PC-3 (cell line): Measurements from ENCODE around the gene HAP1. TPM values are rescaled to one million over a fixed set of nuclear protein-coding genes. Genes with fewer than 3 reads are reported as not detected.

Experiments used
- ATAC-seq: fragments of 200-7000 bp; cut with Tn5 transposase; 2 replicates; pipeline ENCODE4 v1.9.1; 2020; ENCODE audit warnings: mild to moderate bottlenecking, moderate library complexity
- BruUV-seq: library from RNA; stranded (reverse); fragments of 400-500 nt; replicated peaks from 2 replicates; lab custom pipeline; 2021; lab: Mats Ljungman, UMichigan
- CTCF ChIA-PET: fragments of 300-600 bp; sonication (Branson Sonifier 250); formaldehyde crosslinking; loops from one replicate; lab custom pipeline; 2022; ENCODE audit warnings: antibody characterized with exemption; lab: Charles Lee
- POLR2A ChIA-PET: fragments of 300-600 bp; sonication (Branson Sonifier 250); formaldehyde crosslinking; loops from one replicate; lab custom pipeline; 2022; ENCODE audit warnings: antibody characterized with exemption; ENCODE audit not compliant: unreplicated experiment; lab: Charles Lee
- DNase-seq: peaks from one replicate; pipeline ENCODE4 v3.0.0-alpha.2; 2015
- H2AFZ ChIP-seq: fragments of 300-600 bp; sonication (generic); 2 replicates; pipeline ENCODE4 v1.6.0; 2016; ENCODE audit warnings: antibody characterized with exemption, low read length
- H3F3A ChIP-seq: fragments of 300-600 bp; sonication (generic); one replicate; pipeline ENCODE4 v1.6.0; 2017; ENCODE audit warnings: antibody characterized with exemption, low read length, control low read depth, mild to moderate bottlenecking; ENCODE audit not compliant: unreplicated experiment
- H3K27ac ChIP-seq: fragments of 300-600 bp; sonication (generic); 2 replicates; pipeline ENCODE4 v1.5.1; 2016; ENCODE audit warnings: mild to moderate bottlenecking, low read length
- H3K27me3 ChIP-seq: fragments of 300-600 bp; sonication (generic); 2 replicates; pipeline ENCODE4 v1.6.1; 2016; ENCODE audit warnings: low read length, mixed read lengths
- H3K36me3 ChIP-seq: fragments of 300-600 bp; sonication (generic); 2 replicates; pipeline ENCODE4 v1.6.1; 2016; ENCODE audit warnings: low read depth, mixed run types, low read length, mixed read lengths
- H3K4me1 ChIP-seq: fragments of 300-600 bp; sonication (generic); 2 replicates; pipeline ENCODE4 v1.5.1; 2016; ENCODE audit warnings: low read length; ENCODE audit not compliant: insufficient read depth
- H3K4me2 ChIP-seq: fragments of 300-600 bp; sonication (generic); 2 replicates; pipeline ENCODE4 v1.6.0; 2016; ENCODE audit warnings: low read length
- H3K4me3 ChIP-seq: fragments of 300-600 bp; sonication (generic); 2 replicates; pipeline ENCODE4 v1.5.1; 2016; ENCODE audit warnings: mild to moderate bottlenecking, low read length, mixed read lengths
- H3K79me2 ChIP-seq: fragments of 300-600 bp; sonication (generic); 2 replicates; pipeline ENCODE4 v1.6.1; 2017; ENCODE audit warnings: low read length, mixed read lengths
- H3K9ac ChIP-seq: fragments of 300-600 bp; sonication (generic); 2 replicates; pipeline ENCODE4 v1.6.0; 2016; ENCODE audit warnings: mild to moderate bottlenecking, low read length
- H3K9me2 ChIP-seq: fragments of 300-600 bp; sonication (generic); replicated peaks from 2 replicates; pipeline ENCODE4 v1.6.1; 2016; ENCODE audit warnings: mixed run types, low read length, mixed read lengths
- H3K9me3 ChIP-seq: fragments of 300-600 bp; sonication (generic); 2 replicates; pipeline ENCODE4 v1.6.1; 2016; ENCODE audit warnings: low read length, mixed read lengths
- H4K20me1 ChIP-seq: fragments of 300-600 bp; sonication (generic); 2 replicates; pipeline ENCODE4 v1.6.1; 2016; ENCODE audit warnings: low read length, mixed read lengths
- CTCF ChIP-seq: fragments of 300-600 bp; sonication (generic); conservative IDR thresholded peaks from 2 replicates; pipeline ENCODE4 v1.5.1; 2017; ENCODE audit warnings: antibody characterized with exemption, low read depth, mild to moderate bottlenecking, low read length
- EZH2 ChIP-seq: fragments of 300-600 bp; sonication (generic); IDR thresholded peaks from one replicate; pipeline ENCODE4 v1.6.1; 2017; ENCODE audit warnings: antibody characterized with exemption, mild to moderate bottlenecking, low read length; ENCODE audit not compliant: unreplicated experiment
- EZH2phosphoT487 ChIP-seq: fragments of 300-600 bp; sonication (generic); IDR thresholded peaks from 2 replicates; pipeline ENCODE4 v1.6.1; 2018; ENCODE audit warnings: mild to moderate bottlenecking, antibody characterized with exemption, low read length, borderline replicate concordance
- intact Hi-C: fragments of 100-400 bp; cut with micrococcal nuclease; formaldehyde crosslinking; loops from 2 replicates; pipeline ENCODE4 v1.9.0; 2023
- total RNA-seq: library from RNA; depleted of rRNA; stranded (reverse); fragments of >200 nt; gene quantifications from 2 replicates; pipeline ENCODE4 v1.2.3, GENCODE V29; 2014

HAP1 gene
- total RNA-seq, 1 experiment from 2014 or later, result 1.2 TPM

- Histone ChIP-seq H3K9me3 (no peaks in the 10 kb centered on the region), H3K36me3 (no peaks in the 10 kb centered on the region), H4K20me1 (no peaks in the 10 kb centered on the region), H3F3A (no peaks in the 10 kb centered on the region), H2AFZ (peak overlapping the region; percentile 55), H3K4me1 (peaks cover 13% of the 10 kb centered on the region), H3K4me2 (peak overlapping the region; percentile 67), H3K9me2 (no peaks in the 10 kb centered on the region), H3K79me2 (no peaks in the 10 kb centered on the region), H3K4me3 (peak overlapping the region; percentile 35), H3K9ac (no peak overlapping the region), H3K27ac (no peak overlapping the region), H3K27me3 (no peaks in the 10 kb centered on the region)
- BruUV-seq, result no TSS peak
- CTCF ChIA-PET, result interaction anchor here (0.7 to 1.4 kb wide), 3 partner anchors 22 to 830 kb away, joined by 3 to 4 read pairs (median 3); no protein-coding TSS in a partner anchor
- TF ChIP-seq EZH2 (no peak), EZH2phosphoT487 (no peak), CTCF (no peak)
- DNase-seq (no peak), ATAC-seq (no peak; the same call in 1 of the 2 replicates)
- intact Hi-C loops, result no loop called here
- POLR2A ChIA-PET, result interaction anchor here (0.5 to 0.7 kb wide), 2 partner anchors 56 to 94 kb away, joined by 3 to 5 read pairs; no protein-coding TSS in a partner anchor
Measured at GRCh38 chr17:41718287-41718645, 16.2 kb downstream of the HAP1 start.

- H3K9me3 ChIP-seq, result no peaks in the 10 kb centered on the region
- no peak overlapping the region for H3K9ac ChIP-seq
- no peaks in the 10 kb centered on the region for H3K79me2 ChIP-seq
- H3K4me3 ChIP-seq, result peak overlapping the region; percentile 35
- POLR2A ChIA-PET, result interaction anchor here (0.5 to 0.7 kb wide), 2 partner anchors 55 to 95 kb away, joined by 3 to 5 read pairs; no protein-coding TSS in a partner anchor
- no peaks in the 10 kb centered on the region for H3K36me3 ChIP-seq
- no peak overlapping the region for H3K27ac ChIP-seq
- ATAC-seq, result peak; percentile 83
- peak overlapping the region; percentile 67 for H3K4me2 ChIP-seq
- no peak for TF ChIP-seq CTCF
- no peak for TF ChIP-seq EZH2
- TF ChIP-seq EZH2phosphoT487, result no peak
- peaks cover 13% of the 10 kb centered on the region for H3K4me1 ChIP-seq
- peak overlapping the region; percentile 55 for H2AFZ ChIP-seq
- H3K27me3 ChIP-seq, result no peaks in the 10 kb centered on the region
- no peaks in the 10 kb centered on the region for H4K20me1 ChIP-seq
- CTCF ChIA-PET, result interaction anchor here (0.7 to 1.4 kb wide), 3 partner anchors 22 to 831 kb away, joined by 3 to 4 read pairs (median 3); no protein-coding TSS in a partner anchor
- BruUV-seq, result no TSS peak
- H3K9me2 ChIP-seq, result no peaks in the 10 kb centered on the region
- intact Hi-C loops, result no loop called here
- H3F3A ChIP-seq, result no peaks in the 10 kb centered on the region
- peak; percentile 57 for DNase-seq
Measured at GRCh38 chr17:41717408-41718286, 16.8 kb downstream of the HAP1 start.
